ENCODE data around the gene DGCR2.
"Not testable (repeated sequence)": the region's sequence is repeated elsewhere in the genome, so short reads cannot be mapped to it uniquely, and the experiment has no call there.

Gene DGCR2

GRCh38 chr22:19056951-19057401, 65.2 kb downstream of the DGCR2 start:
- DNase-seq, result no peak

DNA sequence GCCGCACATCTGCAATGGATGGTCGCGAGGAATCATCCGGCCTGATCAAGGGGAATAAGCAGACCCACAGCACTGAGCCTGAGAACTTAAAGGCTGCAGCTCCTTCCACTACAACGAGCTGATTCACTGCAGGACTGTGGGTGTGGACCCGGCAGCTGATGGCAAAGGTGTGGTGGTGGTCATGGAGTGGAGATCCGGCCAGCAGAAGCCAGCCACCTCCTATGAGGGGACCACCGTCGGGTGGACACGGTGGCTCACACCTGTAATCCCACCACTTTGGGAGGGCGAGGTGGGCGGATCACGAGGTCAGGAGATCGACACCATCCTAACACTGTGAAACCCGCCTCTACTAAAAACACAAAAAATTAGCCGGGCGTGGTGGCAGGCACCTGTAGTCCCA, 66.4 kb downstream of the DGCR2 start:
- no peak for DNase-seq

GRCh38 chr22:19052941-19053541, 69.2 kb downstream of the DGCR2 start:
- DNase-seq, result no peak

DNA sequence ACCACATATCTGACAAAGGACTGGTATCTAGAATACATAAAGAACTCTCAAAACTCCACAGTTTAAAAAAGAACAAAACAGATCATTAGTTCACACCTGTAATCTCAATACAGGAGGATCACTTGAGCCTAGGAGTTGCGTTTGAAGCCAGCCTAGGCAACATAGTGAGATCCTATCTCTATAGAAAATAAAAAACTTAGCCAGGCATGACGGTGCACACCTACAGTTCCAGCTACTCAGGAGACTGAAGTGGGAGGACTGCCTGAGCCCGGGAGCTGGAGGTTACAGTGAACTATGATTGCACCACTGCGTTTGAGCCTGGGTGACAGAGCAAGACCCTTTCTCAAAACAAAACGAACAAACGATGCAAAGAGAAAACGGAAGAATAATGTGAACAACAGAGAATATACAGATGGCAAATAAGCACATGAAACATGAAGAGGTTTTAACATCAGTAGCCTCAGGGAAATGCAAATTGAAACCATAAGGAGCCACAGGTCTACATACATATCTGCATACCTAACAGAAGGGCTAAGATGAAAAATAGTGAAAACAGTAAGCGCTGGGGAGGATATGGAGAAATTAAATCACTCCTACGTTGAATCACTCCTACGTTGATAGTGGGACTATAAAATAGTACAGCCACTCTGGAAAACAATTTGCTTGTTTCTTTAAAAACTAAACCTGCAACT, 70.7 kb downstream of the DGCR2 start:
- DNase-seq, result no peak

GRCh38 chr22:19050847-19051246, 71.4 kb downstream of the DGCR2 start:
- DNase-seq, result not testable (repeated sequence)

DNA sequence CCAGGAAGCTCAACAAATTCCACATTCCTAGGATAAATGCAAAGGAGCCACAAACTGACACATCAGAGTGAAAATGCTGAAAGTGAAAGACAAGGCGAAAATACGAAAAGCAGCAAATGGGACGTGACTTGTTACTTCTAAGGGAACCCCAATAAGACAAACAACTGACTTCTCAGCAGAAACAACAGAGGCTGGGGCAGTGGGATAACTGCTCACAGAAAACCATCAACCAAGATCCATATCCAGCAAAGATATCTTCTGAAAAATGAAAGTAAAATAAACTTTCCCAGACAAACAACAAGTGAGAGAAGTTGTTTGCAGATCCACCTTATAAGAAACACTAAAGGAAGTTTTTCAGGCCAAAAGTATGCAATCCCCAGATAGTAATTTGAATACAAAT, 72.1 kb downstream of the DGCR2 start:
- no peak for DNase-seq

GRCh38 chr22:19048531-19048930, 73.7 kb downstream of the DGCR2 start:
- DNase-seq, result no peak

DNA sequence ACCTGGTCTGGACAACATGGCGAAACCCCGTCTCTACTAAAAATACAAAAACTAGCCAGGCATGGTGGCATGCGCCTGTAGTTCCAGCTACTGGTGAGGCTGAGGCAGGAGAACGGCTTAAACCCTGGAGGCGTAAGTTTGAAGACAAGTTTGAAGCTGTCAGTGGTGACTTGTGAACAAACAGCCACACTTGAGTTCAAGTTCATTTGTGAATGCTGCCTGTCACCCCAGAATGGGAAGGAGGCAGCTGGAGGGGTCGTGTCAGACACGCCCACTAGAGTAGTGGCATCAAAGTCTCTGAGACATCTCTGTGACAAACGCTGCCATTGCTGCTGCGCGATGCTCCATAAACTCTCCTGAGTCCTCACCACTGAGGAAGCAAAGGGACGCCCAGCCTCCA, 74.2 kb downstream of the DGCR2 start:
- DNase-seq, result no peak

DNA sequence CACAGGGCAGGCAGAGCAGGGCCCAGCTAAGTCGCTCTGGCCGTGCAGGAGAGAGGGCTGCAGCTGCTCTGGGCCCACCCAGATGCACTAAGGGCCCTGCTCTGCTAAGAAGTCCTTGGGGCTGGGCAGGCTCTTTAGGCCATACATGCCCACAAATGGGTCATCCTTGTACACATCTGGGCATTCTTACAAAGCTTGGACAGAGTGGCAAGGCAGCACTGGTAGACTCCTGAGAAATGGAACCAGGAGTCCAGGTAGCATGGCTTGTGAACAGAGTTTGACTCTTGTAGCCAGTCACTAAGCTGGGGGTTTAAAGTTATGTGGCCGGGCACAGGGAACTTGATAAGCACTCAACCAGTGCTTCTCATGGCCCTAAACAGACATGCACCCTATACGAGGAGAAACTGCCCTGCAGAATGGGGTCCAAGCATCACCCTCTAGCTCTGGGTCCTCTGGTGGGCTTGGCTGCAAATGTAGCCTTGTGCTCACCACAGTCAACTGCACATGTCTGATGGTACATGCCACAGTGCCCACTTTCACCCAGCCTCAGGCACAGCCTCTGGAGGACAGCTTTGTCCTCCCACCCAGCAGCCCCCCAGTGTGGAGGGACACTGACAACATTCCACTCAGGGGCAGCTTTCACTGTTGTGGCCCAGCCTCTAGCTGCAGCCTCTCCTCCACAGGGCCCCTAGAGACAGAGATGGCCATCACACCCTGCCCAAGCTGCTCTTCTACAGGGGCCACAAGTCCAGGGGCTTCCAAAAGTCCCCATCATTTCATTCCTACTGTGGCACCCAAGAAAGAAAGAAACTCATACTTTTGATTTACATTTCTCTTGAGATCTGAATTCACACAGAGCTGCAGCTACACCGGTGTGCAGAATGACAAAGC, 75.2 kb downstream of the DGCR2 start:
- no peak for DNase-seq

GRCh38 chr22:19046287-19046686, 75.9 kb downstream of the DGCR2 start:
- DNase-seq, result no peak

GRCh38 chr22:19045094-19045493, 77.1 kb downstream of the DGCR2 start:
- no peak for DNase-seq

DNA sequence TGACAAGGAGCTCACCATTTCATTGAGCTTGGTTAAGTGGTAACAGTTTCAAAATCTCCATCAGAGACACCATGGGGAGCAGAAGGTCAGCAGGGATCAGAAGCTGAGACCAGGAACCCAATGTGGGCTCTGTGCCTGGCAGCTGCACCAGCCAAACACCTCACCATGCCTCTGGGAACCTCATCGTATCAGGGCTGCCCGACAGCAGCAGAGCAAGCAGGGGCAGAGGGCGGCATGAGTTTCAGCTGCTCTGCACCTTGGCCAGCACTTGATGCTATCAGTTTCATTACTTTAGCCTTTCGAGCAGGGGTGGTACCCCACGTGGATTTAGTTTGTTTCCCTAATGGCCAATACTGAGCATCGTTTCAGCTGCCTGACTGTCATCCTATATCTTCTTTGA, 77.8 kb downstream of the DGCR2 start:
- no peak for DNase-seq

DNA sequence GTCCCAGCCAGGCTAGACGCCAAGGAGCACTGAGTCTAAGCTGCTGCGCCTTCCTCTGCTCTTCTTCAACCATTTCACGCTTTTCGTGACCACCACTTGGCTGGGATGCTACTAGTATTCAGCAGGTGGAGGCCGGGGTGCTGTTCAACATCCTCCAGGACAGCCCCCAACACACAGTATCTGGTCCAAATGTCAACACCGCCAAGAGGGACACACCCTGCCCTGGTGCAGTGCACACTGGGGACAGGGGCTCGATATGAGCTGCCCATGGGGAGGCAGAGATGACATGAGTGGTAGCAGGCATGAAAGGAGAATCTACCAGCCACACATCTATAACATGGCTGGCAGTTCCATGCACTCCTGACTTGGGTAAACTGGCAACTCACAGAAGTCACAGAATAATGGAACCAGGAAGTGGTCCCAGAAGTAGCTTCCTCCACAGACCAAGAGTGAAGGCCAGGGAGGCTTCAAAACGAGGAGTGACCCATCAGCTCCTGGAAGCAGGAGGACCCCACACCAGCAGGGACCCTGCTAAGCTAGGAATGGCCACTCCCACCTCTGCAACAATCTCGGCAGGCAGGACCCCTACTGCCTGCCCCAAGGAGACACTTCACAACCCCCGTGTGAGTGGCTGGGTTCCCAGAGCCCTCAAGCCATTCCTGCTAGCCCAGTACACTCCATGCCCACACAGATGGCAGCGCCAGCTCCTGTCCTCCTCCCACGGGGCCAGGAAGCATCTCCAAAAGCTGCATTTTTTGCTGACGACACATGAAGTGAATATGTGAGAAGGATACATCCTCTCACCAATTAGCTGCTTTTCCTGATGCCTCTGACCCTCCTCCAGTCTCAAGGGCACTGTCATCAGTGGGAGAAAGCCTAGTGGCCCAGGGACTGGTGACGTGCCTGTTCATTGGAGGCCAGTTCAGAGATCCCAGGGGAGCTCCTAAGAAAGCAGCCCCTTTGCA, 78.8 kb downstream of the DGCR2 start:
- DNase-seq, result no peak

GRCh38 chr22:19042285-19043120, 79.7 kb downstream of the DGCR2 start:
- no peak for DNase-seq

- DNase-seq, result no peak
These were observed 80.5 kb downstream of the DGCR2 start for GRCh38 chr22:19041704-19042074.

- DNase-seq, result no peak
These were observed 81.1 kb downstream of the DGCR2 start for GRCh38 chr22:19040888-19041703.

DNA sequence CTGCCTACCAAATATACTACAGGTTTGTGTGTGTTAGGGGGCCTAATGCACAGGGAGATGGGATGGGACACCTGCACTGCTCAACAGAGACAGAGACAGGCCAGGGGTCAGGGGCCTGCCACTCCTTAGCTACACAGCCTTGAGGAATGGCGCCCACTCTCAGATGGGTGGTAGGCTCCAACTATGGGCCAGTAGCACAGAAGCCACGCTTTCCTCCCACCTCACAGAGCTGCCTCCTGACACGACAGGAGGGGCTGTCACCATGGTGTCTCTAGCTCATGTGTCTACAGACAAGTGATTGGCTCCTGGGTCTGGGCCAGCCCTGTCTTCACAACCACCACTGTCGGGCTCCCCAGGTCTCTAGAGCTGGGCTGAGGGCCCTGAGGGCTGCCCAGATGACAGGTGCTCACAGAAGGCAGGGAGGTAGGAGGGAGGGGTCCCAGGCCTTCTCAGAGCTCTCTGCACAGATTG, 81.8 kb downstream of the DGCR2 start:
- DNase-seq, result no peak

- DNase-seq, result no peak
These were observed 82.4 kb downstream of the DGCR2 start for GRCh38 chr22:19039796-19040280.

GRCh38 chr22:19039448-19039780, 82.8 kb downstream of the DGCR2 start:
- no peak for DNase-seq

GRCh38 chr22:19038728-19039447, 83.3 kb downstream of the DGCR2 start:
- no peak for DNase-seq

Data from KG1 (cell line).